ENCODE measurements around the gene TREML4.
A peak's percentile ranks its signal among the peaks of the same experiment; 100 is the strongest.

Gene TREML4

DNA sequence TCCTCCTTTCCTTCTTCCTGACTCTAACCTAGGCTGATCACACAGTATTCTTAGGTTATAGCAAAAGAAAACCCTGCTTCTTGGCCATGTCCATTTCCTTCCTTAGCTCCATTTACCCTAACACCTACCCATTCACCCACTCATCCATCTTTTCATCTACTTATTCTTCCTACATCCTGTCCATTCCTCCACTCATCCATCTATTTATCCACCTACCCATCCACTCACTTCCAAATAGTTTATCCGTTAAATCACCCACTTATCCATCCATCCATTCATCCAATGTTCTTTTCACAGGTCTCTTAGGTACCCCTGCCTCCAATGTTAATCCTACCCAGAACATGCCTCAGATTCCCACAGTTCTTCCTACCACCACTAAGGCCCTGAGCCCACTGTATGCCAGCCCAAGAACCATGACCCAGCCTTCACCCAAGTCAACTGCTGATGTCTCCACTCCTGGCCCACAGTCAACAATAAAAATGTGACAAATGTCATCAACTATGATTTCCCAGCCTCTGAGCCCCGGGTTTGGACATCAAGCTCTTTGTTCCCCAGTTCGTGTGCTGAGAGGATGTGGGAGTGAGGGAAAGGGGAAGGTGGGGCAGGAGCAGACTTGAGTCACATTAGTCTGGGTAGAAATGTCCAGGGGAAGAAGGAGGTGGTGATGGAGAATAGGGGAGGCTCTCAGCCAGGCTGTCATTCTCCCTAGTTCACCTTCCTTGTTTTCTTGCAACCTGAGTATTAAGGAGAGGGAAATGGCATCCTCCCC, 24.4 kb downstream of the TREML4 start:
- DNase-seq (ENCODE audit: low read depth in 2 of 2), result no peak

GRCh38 chr6:41255110-41255509, 27.0 kb downstream of the TREML4 start:
- DNase-seq (ENCODE audit: low read depth in 2 of 2), result no peak

GRCh38 chr6:41255638-41256246, 27.6 kb downstream of the TREML4 start:
- DNase-seq (ENCODE audit: low read depth in 2 of 2), result no peak

DNA sequence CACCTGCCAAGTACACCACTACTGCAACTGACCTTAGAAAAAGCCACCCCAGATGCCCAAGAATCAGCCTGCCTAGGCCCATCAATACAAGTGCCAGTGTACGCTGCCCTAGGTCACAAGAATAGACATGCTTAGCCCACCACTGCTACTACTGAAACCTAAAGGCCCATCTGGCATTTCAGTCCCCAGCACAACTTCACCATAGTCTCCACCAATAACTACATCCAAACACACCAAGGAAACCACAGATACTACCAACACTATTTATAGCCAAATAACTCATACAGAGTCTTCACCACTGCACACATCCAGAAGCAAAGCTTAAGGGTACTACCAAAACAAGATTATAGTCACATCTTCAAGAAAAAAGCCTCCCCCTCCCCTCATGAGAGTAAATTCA, 28.2 kb downstream of the TREML4 start:
- no peak for DNase-seq (ENCODE audit: low read depth in 2 of 2)

DNA sequence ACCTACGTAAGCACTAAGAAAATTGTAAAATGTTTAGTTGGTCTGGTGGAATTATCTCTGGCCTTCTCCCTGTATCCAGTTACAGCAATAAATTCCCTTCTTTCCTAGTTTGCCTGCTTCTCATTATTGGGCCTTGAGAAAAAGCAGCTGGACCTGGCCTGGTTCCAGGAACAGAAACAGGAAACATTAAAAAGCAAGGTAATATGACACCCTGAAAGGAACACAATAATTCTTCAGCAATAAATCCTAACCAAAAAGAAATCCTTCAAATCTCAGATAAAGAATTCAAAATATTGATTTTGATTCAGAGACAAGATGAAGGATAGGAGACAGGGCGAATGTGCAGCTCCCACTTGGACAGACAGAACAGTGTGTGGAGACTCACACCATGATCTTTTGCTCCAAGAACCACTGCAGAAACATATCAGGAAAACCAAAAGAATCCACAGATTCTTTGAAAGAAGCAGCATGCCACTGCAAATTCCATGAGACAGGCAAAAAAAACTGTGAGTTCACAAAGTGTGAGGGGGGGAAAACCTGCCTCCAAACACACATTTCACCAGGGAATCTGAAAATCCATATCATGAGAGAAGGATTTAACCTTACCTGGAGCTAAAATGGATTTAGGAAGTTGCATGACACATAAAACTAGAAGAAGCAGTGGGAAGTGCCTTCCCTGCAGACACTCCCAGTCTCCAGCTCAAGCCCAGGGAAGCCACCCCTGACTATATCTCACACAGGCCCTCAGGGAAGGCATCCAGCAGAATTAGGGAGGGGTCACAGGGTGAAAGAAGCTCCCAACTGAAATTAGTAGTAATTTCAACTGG, 29.4 kb downstream of the TREML4 start:
- no peak for DNase-seq (ENCODE audit: low read depth in 2 of 2)

DNA sequence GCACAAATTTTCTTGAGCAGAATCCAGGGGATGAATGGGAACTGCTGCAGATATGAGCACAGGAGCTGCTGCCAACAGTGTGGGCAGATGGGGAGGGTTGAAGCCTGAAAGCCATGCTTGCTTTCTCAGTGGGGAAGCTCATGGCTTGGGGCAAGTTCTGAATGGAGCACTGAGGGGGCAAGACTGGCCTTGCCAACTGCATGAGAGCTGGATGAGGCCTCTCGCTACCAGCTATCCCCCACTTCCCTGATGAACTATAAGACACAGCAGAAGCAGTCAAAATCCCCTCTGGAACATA, 30.0 kb downstream of the TREML4 start:
- no peak for DNase-seq (ENCODE audit: low read depth in 2 of 2)

DNA sequence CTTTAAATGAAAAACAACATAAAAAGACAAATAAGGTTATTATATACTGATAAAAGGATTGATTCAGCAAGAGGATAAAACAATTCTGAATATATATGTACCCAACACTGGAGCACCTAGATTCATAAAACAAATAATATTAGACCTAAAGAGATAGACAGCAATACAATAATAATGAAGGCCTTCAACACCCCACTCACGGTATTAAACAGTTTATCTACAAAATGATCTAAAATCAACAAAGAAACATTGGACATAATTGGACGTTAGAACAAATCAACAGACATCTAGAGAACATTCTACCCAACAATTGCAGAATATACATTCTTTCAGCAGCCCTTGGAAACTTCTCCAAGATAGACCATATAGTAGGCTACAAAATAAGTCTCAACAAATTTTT, 34.3 kb downstream of the TREML4 start:
- no peak for DNase-seq (ENCODE audit: low read depth in 2 of 2)

GRCh38 chr6:41263267-41263666, 35.1 kb downstream of the TREML4 start:
- DNase-seq (ENCODE audit: low read depth in 2 of 2), result no peak

DNA sequence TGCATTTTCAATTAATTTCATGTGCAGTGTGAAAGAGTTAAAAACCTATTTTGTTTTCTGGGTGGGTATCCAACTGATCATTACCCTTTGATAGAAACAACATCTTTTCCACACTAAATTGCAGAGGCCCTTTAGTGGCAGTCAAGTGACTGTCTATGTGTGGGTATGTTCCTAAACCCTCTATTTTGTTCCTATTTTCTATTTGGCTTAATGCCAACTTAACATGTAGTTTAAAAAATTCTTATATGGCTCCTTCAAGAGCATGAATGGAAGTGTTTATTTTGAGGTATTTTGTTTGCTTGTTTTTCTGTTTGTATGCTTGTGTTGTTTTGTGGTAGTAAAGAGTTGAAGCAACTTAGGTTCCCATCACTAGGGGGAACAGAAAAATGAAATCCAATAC, 38.4 kb downstream of the TREML4 start:
- no peak for DNase-seq (ENCODE audit: low read depth in 2 of 2)

DNA sequence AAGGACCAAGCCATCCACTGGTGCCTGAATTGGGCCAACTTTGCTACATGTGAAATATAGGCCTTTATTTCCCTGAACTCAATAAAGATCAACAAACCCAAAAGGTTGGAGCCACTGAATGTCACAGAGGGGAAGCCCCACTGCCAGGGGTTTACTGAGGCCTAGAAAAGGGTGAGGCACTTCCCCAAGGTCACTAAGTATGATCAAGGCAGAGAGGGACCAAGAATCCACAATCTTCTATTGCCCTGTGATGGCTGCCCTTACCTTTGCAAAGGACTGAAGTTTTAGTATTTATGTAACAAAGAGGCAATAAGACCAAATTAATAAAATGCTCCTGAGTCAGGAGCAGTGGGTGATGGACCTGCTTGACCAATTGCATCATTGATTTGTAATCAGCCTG, 40.3 kb downstream of the TREML4 start:
- DNase-seq (ENCODE audit: low read depth in 2 of 2), result no peak

DNA sequence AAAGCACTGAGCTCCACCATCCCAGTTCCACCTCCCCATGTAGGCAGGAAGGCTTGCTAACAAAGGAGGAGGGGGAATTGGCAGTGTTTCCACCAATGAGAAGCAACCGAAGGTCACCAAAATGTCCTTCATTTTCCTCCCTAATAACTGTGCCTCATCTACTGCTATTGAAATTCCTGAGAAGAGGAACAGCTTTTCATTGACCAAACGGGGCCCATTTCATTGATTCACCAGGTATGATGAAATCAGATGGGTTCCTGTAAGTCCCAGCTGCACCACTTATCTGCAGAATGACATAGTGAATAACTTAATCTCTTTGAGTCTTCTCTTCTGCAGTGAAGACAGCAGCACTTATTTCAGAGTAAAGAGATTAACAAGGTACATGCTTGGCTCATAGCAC, 41.0 kb downstream of the TREML4 start:
- no peak for DNase-seq (ENCODE audit: low read depth in 2 of 2)

- no peak for DNase-seq (ENCODE audit: low read depth in 2 of 2)
These were observed 41.6 kb downstream of the TREML4 start for GRCh38 chr6:41269716-41270115.

GRCh38 chr6:41271901-41272395, 43.8 kb downstream of the TREML4 start:
- DNase-seq (ENCODE audit: low read depth in 2 of 2), result no peak

GRCh38 chr6:41272591-41273240, 44.6 kb downstream of the TREML4 start:
- DNase-seq (ENCODE audit: low read depth in 2 of 2), result no peak

DNA sequence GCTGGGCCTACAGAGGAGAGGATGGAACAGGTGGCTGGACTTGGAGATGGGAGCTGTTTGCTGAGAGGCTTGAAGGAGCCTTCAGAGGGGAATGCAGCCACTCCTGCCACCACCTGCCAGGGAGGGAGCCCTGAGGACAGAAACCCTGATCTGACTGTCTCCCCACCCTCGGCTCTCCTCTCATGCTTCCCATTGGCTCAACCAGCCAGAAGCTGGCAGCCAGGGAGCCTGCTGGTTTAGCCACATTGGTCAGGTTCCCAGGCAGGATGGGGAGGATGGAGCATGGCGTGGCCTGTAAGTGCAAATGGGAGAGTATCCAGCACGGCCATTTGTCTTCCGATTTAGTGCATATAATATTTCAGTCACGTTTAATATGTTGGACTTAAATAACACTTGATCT, 45.6 kb downstream of the TREML4 start:
- DNase-seq (ENCODE audit: low read depth in 2 of 2), result no peak

DNA sequence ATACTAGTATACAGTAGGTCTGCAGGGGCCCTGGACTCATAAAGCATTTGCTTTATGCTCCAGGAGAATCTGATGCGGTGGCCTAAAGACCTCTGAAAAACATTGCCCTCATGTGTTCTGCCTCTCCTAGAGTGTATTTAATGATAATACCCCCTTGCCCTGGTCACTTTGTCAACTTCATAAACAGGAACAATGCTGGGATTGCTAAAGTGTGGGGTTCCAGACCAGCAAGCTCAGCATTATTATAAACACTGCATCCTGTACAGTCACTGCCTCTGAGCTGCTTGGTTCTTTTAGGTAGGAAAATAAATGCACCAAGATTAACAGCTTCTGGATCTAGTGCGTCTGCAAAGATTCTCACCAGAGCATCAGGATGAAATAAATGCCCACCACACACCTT, 46.1 kb downstream of the TREML4 start:
- no peak for DNase-seq (ENCODE audit: low read depth in 2 of 2)

GRCh38 chr6:41275489-41275888, 47.3 kb downstream of the TREML4 start:
- no peak for DNase-seq (ENCODE audit: low read depth in 2 of 2)

DNA sequence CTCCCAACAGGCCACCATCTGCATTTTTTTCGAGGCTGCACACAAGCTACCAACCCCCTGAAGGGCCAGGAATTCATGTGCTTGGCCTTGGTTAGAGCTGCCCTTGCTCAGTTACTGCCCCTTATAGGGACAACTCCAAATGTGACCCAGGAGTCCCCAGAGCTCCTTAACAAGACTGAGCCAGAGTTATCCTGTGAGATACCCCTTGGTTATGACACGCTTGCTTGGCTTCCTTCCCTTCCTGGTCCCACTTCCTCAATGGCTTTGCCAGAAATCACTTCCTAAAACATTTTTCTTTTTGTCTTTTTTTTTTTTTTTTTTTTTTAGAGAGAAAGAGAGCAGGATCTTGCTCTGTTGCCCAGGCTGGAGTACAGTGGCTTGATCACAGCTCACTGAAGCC, 49.5 kb downstream of the TREML4 start:
- DNase-seq (ENCODE audit: low read depth in 2 of 2), result no peak

DNA sequence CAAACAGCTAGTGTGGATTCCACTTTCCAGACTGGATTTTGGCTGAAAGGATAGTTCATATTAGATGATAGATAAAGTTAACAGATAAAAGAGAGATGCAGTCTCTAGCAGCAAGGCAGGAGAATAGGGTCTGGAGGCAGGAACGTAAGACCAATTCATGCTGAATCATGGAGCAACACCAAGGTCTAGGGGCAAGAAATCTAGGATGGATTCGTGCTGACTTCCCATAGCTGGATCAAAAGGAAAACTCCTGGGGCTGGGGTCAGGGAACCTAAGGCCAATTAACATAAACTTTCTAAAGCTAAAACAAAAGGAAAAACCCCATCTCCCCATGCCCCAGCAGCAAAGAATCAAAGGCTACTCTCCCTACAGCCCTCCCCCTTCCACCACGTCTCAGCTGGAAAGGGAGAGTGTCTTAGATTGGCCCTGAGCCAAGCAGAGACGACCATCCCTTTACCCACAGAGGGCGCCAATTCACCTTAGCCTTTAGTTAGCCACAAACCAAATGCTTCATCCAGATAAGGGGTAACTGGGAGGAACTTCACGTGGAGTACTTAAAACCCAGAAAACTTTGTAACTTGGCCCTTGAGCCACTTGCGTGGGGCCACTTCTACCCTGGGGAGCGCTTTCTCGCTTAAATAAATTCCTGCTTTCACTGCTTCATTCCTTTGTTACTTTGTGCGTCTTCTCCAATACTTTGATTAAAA, 50.7 kb downstream of the TREML4 start:
- DNase-seq (ENCODE audit: low read depth in 2 of 2), result peak in 1 of 2 donors; percentile 34

DNA sequence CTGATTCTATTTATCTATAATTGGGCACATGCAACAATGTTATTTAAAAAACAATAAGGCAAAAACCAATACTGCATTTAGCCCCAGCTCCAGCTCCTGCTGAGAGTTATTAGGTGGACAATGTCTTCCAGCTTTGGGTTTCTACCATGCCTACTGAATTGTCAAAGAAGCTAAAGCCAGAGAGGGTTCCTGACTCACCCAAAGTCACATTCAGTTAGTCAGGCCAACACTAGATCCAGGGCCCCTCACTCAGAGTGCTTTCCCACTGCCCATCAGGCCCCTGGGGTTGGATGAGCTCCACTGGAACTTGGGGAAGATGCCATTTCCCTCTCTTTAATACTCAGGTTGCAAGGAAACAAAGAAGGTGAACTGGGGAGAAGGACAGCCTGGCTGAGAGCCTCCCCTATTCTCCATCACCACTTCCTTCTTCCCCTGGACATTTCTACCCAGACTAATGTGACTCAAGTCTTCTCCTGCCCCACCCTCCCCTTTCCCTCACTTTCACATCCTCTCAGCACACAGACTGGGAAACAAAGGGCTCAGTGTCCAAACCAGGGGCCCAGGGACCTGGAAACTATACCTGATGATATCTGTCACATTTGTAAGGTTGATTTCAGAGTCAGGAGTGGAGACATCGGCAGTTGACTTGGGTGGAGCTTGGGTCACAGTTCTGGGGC, 52.4 kb downstream of the TREML4 start:
- no peak for DNase-seq (ENCODE audit: low read depth in 2 of 2)

DNA sequence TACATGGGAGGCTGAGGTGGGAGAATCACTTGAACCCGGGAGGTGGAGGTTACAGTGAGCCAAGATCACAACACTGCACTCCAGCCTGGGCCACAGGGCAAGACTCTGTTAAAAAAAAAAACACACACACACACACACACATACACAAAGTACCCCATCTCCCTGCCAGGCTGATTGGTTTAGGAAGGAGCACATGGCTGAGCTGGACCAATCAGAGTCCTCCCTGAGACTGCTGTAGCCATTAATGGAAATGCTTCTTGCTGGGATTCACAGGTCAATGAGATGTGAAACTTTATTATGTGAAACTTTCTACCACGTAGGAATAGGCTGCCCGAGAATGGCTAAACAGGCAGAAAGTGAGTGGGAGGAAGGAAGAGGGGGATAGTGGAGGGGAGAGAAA, 55.5 kb downstream of the TREML4 start:
- no peak for DNase-seq (ENCODE audit: low read depth in 2 of 2)
